ENCODE results near the gene KRT10.
A peak's percentile ranks its signal among the peaks of the same experiment; 100 is the strongest.

KRT10 gene

DNA sequence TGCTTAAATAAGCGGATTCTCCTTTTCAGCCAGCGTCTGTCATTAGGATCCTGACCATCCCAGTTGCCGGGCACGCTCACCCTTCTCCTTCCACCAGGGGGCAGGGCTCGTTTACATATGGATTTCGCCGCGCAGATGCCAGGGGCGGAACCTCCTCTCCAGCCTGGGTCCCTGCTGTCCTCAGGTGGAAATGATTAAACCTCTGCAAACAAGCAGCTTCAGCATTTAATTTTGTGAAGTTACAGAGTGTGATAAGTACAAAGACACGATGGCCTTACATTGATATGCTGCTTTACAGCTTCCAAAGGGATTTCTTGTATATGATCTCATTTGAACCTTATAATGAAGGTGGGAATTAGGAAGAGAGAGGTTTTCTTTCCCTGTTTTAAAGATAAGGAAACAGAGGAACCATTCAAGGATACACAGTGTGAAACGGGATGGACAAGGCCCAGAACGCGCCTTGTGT lies 18.8 kb downstream of the KRT10 start:
- DNase-seq, result peak; percentile 77

DNA sequence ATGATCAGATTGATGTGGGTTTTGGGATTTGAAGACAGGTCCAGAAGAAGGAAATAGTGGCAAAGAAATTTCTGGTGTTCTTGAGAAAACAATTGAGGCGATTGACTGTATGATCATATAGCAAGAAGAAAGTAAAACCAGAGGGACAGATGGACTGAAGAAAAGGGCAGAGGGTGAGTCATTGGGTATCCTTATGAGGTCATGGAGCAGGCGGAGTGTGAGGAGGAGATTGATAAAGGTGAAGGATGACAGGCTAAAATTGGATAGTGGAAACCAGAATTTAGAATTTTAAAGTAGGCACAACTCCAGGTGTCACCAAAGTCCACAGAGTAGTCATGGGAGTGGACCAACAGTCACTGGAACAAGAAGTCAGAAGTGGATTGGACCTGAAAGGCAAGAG lies 21.3 kb downstream of the KRT10 start:
- no peak for DNase-seq

DNA sequence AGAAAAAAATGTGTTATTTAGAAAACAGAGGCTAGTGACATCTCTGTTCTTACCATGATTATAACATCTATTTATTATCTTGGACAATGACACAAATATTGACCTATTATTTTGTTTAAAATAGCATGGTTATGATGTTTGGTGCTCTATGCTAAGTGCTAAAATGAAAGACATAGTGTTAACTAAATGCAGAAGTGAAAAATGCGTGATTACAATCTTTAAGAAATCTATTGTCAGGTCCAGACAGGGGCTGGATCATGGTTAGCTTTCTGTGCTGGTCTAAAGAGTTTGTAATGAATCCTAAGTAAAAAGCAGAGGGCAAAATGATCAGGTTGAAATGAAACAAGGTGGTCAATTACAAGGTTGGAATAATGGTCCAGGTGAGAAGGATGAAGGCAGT lies 22.0 kb downstream of the KRT10 start:
- no peak for DNase-seq

DNA sequence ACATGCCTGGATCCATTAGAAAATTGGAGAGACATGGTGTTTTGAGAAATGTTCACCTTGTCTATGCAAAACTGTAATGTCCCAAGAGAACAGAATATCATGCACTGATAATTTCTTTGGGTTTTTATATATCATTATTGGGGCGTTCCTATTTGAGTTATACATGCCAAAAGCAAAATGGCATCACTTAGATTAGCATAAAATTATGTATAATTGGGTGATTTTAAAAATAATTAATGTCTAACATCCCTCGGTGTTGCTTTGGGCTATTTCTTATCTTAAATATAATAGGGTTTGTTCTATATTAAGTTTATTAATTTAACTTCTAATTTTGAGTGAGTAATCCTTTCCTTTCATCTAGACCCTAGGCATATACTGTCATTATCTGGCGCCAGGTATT lies 22.6 kb downstream of the KRT10 start, which contains the start of gene KRT28:
KRT28 (minus strand) TSS at position 101 of the 400 bp plus-strand sequence; CDS start at position 35, 66 bp downstream.
- DNase-seq, result no peak

DNA sequence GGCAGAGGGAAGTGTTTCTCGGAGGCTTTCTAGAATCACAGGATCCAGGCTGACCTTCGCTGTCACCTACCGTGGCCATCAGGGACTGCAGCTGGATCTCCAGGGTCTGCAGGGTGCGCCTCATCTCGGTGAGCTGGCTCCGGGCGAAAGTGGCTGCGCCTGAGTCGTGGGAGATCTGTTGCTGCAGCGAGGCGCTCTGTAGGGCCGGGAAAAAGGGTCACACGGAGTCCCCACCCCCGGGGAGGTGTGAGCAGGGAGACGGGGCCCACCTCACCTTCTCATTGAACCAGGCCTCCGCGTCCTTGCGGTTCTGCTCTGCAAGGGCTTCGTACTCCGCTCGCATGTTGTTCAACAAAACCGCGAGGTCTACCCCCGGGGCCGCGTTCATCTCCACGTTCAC lies 25.6 kb downstream of the KRT10 start:
- no peak for DNase-seq

DNA sequence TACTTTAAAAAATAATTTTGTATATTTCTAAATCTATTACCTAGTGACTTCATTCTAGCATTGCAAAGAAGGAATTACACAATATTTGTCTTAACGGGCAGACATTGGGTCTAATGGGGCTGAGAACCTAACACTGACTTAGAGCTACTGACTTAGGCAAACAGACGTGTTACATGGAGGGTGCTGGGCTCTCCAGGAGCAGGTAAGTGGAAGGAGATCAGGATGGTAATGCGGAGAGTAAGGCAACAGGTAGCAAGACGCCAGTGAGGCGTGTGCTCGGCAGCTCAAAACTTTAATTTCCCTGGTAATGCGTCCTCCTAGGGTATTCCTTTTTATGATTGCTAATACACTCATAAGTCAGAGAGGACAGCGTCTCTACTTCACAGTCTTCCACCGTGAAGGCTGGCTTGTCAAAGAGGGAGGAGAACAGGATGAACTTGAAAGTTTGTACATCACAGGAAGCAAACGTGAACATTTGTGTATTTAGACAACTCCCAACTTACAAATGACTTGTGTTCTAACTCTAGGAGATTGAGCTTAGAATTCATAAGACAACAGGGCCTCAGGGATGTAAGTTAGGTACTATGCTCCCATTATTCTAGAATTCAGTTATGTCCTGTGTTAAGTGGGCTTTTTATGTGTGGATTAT lies 27.3 kb downstream of the KRT10 start:
- no peak for DNase-seq

DNA sequence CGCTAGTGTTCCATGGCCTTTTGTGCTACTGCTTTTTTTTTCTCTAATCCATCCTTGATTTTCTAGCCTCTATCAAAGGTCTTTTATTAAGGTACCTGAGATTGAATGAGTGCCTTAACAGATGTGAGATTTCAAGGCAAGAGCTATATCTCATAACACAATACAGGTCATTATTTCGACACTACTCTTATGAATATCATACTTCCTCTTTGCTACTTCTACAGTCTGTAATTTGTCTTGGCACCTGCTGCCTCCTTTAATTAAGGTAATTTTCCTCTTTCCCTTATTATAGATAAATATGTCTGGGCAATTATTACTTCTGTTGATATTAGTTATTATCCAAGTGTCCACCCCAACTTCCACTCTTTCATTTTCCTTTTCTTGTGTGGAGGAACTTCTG lies 27.9 kb downstream of the KRT10 start:
- DNase-seq, result no peak

DNA sequence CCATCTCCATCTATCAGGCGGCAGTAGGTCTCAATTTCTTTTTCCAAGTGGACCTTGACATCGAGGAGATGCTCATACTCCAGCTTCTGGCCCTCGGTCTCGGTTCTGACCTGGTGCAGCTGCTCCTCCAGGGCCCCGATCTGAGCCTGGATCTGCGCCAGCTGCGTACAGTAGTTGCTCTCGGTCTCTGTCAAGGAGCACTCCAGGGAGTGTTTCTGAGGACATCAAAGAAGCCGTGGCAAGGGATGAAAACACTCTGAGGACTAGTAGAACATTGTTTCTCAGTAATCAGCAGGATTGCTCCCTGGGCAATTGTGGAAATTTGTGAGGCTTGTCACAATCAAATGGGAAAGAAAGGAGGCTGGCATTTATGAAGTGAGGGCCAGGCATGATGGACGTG lies 28.6 kb downstream of the KRT10 start:
- DNase-seq, result no peak

DNA sequence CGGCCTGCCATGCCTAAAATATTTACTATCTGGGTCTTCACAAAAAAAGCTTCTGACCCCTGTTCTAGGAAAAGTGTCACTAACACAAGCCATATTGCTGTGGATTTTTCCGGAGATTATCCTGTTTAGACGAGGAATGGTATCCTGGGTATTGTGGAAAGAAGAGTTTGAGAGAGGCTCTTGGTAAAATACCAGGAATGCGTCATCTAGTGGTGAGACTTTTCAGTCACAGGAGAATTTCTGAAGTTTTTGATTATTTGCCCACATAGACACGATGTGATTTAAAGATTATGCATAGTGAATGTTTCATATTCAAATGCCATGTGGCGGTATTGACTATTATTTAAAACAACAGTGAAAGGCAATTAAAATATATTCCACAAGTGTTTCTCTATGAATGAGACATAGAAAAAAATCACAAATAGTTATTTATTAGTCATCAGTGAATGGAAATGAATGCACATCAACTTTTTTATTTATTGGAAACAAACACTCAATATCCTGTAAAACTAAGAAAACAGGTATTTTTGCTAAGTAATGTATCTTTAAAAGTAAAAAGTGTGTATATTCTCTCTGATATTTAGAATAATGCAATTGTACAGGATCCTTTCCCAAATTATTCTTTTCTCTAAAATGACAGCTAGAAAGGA lies 30.5 kb downstream of the KRT10 start:
- DNase-seq, result peak; percentile 5

DNA sequence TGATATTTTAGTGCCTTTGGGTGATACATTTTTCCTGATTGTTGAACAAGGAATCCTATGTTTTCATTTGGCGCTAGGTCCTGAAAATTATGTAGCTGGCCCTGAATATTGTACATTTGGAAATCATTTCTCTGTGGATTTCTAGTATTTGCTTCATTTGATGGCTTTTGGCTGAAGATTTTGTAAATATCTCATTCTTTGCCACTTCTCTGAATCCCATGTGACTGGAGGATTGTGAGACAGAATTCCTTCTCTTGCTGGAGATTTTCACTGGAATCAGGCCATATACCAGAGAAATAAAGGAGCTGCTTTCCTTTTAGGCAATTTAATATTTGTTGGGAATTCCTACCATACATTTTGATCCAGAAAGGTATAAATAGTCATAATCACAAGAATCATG lies 31.3 kb downstream of the KRT10 start:
- no peak for DNase-seq

DNA sequence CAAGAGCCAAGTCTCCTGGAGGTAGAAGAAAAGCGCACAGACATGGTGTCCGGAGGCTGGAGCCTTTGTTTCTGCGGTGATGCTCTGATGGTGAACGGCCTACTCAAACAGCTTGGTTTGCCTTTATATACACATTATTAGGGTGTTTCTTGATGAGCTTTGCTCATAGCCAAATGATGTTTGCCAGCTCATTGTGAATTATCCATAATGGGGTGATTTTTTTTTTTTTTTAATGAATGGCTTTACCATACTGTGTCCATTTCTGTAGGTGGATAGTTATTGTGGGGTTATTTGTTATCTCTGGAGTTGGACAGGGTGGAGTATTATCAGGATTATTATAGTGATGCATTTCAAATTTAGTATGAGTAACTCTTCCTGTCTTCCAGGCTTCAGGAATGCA lies 40.0 kb downstream of the KRT10 start, which contains the start of gene KRT27:
KRT27 (minus strand) TSS at position 101 of the 400 bp plus-strand sequence; CDS start at position 44, 57 bp downstream.
- no peak for DNase-seq

DNA sequence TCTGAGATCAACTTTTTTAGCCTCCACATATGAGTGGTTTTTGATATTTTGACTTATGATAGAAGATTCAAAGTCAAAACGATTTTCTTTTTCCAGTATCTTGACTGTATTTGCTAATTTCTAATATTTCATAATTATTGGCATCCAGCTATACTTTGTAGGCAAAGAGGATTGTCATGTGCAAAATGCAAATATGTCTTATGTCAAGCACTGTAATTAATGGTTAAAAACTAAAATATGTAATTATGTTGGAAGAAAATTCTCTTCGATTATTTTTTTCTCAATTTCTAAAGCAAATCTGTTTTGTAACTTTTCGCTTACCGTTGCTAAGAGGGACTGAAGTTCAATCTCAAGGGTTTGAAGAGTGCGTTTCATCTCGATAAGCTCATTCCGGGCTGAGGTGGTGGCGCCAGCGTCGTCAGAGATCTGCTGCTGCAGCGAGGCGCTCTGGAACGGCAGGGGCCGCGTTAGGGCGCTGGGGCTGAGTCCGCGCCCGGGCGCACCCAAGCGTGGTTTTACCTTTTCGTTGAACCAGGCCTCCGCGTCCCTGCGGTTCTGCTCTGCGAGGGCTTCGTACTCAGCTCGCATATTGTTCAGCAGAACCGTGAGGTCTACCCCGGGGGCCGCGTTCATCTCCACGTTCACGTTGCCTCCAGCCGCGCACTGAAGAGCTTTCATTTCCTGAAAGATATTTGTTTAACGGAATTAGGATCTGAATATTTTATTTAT lies 43.1 kb downstream of the KRT10 start:
- no peak for DNase-seq

DNA sequence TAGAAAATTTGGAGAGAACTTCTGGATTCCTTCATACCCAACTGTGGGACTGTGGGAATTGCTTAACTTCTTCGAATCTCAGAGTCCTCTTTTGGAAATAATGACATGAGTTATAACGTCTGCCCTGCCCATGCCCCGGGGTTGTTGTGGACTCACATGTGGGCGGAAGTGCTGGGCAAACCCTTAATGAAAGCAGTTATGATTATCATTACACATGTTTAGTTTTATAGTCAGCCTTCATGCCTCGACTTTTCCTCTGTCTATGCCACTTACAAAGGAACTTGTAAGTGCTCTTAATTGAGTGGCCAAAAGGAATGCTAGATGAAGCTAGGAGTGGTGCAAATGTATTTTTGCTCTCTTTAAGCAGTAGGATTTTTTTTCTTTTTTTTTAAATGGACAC lies 44.0 kb downstream of the KRT10 start:
- no peak for DNase-seq

DNA sequence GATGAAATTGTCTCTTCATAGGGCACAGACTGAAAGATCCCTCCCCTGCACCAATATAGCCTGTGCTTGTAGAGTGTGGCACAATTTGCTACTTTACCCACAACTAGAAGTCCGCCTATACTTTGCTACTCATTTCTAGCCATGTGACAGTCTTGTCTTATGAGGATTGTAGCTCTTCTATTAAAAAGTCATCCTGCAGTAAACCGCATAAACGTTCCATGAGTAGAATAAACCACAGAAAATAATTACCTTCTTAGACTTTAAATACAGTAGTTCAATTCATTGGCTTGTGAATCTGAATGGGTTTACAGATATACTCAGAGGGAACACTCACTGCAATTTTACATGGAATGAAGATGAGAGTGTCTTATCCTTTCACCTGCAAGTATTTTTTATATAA lies 44.4 kb downstream of the KRT10 start:
- no peak for DNase-seq

DNA sequence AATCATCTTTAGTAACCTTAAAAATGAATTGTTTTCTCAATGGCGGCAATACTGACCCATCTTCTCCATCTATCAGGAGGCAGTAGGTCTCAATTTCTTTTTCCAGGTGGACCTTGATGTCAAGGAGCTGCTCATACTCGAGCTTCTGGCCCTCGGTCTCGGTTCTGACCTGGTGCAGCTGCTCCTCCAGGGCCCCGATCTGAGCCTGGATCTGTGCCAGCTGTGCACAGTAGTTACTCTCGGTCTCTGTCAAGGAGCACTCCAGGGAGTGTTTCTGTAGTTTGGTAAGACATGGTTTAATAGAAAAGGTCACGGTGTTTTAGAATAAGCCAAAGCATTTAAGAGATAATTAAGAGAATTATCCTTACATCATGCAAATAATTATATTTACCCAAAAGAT lies 45.0 kb downstream of the KRT10 start:
- no peak for DNase-seq

DNA sequence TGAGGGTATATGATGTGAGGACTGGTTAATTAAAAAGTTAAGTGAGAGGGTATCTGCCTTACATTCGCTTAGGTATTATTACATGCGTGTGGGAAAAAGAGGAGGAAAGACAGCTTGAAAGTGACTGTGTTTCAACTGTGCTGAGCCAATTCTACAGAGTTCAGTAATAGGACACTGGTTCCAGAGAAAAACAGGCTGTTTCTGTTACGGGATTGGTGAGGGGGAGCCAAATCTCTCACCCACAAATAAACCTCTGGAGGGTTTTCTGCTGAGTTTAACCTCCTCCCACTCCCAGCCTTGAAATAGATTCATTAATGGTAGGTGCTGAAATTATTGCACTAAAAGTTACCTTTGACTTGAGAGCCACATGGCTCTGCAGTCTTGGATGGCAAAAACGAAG lies 46.5 kb downstream of the KRT10 start:
- no peak for DNase-seq

DNA sequence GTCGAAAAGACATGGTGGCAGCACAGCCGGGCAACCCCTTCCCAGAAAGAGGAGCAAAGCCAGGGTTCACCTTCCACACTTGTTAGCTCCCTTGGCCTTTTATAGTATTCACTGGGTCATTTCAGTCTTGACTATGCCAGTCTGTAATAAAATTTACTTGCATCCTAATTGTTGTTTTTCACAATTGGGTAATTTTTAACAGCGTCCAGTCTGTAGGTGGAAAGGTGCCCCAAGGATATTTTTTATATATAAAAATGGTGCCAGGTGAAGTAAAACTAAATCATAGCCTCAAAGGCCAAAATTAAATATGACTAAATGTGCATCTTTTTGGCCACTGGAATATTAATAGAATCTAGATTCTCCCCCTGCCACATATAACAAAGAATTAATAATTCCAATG lies 50.3 kb downstream of the KRT10 start, which contains the start of gene KRT26:
KRT26 (minus strand) TSS at position 101 of the 400 bp plus-strand sequence; CDS start at position 13, 88 bp downstream.
- no peak for DNase-seq
